ENCODE data around the gene BANP. TPM values are rescaled to one million over a fixed set of nuclear protein-coding genes. Genes with fewer than 3 reads are reported as not detected.
"Not testable (repeated sequence)": the region's sequence is repeated elsewhere in the genome, so short reads cannot be mapped to it uniquely, and the experiment has no call there.

BANP gene
- polyA plus RNA-seq, 4 donors = 22.8 to 34.0 (median 26.1) TPM

DNA sequence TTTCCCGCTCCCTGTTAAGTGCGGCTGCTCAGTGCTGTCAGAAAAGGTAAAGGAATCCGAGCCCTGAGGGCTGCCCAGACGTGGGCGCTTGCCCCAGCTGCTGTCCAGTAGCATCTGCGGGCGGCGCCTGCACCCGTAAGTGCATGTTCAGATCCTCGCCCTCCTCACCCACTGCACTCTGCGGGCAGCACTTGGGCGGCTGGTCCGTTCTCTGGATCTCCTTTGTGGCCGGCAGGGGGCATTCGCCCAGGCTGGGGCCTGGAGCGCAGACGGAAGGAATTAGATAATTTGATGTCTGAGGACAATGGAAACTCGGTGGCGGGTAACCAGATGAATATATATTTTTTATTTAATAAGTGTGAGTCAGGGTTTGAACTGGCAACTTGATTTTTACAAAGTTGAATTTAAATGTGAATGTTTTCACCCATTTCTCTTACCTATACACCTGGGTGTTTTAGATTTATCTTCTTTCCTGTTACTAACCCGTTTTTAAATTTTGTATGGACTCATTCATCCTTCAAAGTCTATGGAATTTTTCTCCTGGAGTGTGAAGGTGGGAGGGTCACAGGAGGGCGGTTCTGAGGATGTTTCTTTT lies 73.4 kb downstream of the BANP start:
- not testable (repeated sequence) for DNase-seq (ENCODE audit: low read depth in 4 of 4, low spot score in 3 of 4)

DNA sequence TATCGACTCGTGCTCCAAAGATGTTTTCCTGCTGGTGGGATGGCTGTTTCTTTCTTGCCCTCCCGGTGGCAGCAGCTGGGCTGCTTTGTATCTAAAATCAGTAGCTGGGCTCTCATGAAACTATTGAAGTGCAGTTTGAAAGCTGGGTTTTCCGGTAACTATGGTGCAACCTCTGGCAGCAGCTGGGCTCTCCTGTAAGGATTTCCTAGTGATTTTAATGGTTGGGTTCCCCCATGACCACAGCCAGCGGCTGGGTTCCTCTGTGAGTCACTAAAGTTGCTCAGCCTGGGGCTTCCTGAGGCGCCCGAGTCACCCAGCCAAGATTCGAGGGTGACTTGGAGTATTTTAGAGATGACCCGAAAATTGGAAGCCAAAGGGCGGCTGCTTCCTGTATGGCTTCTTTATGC lies 73.9 kb downstream of the BANP start:
- DNase-seq (ENCODE audit: low read depth in 4 of 4, low spot score in 3 of 4) = not testable (repeated sequence)

DNA sequence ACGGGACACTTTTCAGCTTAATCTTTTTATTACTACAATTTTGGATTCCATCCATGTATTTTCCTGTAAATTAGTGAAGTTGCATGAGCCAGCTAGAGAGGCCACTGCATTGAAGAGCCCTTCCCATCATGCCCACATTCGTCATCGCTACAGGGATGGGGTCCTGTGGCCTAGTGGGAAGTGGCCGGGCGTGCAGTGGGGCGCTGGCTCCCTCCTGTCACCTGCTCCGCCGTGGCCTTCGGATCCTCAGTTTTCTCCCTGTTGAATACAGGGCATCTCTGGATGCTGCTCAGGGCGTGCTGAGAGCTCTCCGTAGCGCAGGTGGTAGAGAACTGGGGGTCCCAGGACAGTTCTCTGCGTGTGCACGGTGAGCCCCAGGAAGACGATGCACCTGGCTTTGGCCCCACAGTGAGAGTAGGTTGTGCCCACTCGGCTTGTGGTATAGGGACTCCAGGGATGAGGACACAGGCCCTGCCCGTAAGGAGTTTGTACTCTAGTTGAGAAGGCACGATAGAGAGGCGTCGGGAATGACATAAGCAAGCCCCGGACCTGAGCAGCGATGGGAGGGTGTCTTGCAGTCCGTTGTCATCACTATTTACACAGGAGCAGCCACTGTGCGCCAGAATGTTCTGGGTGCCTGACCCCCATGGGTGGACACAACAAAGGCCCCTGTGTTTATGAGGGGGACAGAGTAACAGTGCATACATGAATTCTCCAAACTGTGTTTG lies 74.8 kb downstream of the BANP start:
- DNase-seq (ENCODE audit: low read depth in 4 of 4, low spot score in 3 of 4) = not testable (repeated sequence)

DNA sequence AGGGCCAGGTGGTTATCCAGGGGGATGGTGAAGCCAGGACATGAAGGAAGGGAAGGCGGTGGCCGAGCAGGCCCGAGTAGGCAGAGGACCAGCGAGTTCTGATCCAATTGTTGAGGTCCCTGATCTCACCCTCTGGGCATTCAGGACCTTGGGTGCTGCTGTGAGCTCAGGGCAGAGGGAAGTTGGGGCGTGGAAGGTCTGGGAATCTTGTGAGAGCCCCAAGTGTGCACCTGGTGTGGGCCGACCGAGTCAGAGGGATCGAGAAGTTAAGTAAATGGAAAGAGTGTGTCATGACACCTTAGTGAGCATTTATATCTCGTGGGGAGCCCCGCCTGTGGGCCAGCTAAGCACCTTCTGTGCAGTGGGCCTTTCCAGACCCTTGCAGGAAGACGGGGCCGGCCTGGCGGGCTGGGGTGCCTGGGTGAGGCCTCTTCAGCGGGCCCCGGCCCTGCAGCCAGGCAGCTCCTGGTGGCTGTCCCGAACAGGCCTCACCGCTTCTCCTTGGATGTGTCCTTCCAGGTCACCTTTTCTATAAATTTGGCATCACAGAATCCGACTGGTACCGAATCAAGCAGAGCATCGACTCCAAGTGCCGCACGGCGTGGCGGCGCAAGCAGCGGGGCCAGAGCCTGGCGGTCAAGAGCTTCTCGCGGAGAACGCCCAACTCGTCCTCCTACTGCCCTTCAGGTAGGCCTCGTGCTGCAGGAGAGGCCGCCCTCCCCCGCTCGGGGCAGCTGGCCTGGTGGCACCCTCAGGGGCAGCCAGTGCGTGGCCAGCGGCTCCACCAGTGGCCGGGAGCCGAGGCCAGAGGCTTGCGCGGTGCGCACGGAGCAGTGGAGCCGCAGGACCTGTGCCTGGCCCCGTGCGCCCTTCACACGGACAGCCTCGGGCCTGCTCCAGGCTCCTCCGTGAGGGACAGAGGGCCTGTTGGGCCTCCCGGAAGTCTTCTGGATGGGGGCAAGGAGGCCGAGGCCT lies 76.0 kb downstream of the BANP start:
- no peak for DNase-seq (ENCODE audit: low read depth in 4 of 4, low spot score in 3 of 4)

DNA sequence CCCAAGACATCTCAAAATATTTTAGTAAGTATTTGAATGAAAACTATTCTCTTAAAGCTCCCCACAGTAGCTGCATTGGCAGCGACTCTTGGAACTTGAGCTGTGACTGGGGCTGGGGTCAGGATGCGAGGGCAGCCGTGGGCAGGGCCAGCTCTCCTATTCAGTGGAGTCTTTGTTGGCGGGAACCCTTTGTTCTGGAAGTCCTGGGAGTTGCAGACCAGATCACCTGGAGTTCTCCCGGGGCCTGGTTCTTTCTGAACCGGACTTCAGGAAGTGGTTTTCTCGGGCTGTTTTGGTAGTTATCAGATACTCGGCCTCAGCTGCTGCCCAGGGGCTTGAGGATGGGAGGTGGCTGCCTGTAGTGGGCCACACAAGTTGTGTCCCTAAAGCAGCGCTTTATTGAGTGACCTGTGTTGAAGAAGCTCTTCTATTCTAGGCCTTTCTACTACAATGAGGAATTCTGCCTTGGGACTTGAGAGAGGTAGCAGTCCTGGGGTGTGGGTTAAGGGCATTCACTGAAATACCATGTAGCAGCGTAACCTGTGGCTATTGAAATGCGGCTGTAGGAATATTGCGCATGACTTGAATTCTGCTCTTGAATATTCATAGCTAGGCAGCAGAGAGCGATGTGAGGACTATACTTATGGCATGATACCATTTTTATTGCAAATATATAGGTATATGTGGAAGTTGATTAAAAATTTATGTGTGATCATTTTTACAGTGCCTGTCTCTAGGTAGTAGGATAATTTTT lies 77.1 kb downstream of the BANP start:
- DNase-seq (ENCODE audit: low read depth in 4 of 4, low spot score in 3 of 4) = not testable (repeated sequence)

DNA sequence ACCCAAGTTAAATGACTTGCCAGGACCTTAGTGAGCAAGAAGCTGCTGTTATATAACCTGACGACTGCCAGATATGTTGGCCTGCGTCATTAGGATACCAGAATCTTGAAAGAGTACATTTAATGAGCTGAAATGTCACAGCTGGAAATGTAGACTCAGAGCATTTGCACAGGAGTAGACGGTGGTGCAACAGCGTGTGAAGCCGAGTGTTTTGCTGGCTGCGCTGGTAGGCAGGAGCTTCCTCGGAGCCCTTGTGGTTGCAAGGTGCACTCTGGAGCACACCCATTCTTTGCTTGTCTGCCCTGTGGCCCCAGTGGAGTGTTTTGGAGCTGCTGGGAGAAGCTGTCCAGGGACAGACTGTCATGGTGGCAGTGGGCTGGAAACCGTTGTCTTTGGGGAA lies 79.3 kb downstream of the BANP start:
- DNase-seq (ENCODE audit: low read depth in 4 of 4, low spot score in 3 of 4) = no peak

DNA sequence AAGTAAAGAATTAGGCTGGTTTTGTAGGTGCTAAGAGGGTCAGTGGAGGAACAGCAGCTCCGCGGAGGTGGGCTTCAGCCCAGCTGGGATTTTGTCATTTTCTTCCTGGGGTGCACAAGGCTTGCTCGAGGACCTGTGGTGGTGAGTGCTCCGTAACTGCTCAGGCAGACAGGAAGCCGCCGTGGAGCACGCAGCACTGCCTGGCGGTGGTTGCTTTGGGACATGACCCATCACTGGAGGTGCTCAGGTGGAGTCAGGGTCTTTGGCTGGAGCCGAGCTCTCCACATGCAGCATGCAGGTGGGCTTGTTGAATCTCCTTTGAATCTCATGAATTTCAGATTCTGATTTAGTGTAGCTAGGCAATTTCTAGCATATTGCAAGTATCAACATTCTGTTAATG lies 79.7 kb downstream of the BANP start:
- not testable (repeated sequence) for DNase-seq (ENCODE audit: low read depth in 4 of 4, low spot score in 3 of 4)

DNA sequence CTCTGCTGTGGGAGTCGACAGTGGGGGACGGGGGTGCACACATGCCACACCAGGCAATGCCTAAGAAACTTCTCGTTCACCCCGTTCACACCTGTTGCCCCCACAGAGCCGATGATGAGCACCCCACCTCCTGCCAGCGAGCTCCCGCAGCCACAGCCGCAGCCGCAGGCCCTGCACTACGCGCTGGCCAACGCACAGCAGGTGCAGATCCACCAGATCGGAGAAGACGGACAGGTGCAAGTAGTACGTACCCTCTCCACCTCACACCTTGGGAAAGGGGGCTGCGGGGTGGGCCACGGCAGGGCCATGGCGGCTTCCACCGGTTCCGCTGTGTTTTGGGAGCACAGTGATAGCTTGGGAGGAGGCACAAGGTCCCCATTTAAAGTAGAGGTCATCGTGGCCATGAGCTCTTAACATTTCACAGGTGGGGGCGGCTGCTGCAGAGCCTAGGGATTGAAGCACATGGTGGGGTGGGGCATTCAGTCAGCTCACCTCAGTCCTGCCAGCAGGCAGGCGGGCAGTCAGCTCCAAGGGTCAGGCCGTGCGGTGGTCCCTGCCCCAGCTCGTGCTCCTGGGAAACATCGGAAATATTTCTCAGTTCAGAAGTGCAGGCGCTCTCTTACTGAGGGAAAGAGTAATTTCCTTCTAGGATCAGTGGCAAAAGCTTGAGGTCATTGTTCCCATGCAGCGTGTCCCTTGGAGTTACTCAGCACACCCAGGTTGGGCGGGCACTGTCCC lies 81.9 kb downstream of the BANP start:
- not testable (repeated sequence) for DNase-seq (ENCODE audit: low read depth in 4 of 4, low spot score in 3 of 4)

DNA sequence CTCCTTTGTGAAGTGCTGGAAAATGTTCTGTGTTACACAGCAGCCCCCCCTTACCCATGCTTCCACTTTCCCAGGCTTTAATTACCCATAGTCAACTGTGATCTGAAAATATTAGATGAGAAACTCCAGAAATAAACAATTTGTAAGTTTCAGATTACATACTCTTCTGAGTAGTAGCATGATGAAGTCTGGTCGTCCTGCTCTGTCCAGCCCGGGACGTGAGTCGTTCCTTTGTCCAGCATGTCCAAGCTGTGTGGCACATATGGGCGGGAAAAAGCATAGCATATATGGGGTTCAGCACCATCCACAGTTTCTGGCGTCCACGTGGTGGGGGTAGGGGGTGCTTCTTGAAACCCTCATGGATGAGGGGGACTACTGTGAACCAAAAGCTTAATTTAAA lies 83.5 kb downstream of the BANP start:
- DNase-seq (ENCODE audit: low read depth in 4 of 4, low spot score in 3 of 4) = no peak

DNA sequence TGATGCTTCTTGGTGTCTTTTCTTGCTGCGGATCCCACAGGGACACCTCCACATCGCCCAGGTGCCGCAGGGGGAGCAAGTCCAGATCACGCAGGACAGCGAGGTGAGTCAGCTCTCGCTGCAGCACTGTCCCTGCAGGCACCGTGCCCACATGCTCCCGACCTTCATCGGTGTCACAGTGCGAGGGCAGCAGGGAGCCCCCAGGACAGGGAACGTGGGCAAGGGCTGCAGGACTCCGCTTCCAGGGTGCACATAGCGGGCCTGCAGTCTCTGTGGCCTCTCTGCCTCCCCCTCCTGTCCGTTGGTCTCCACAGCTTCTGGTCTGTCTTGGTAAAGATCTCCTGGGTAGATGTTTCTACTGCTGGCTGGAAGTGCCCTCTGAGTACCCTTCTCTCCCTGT lies 84.1 kb downstream of the BANP start:
- DNase-seq (ENCODE audit: low read depth in 4 of 4, low spot score in 3 of 4) = no peak

DNA sequence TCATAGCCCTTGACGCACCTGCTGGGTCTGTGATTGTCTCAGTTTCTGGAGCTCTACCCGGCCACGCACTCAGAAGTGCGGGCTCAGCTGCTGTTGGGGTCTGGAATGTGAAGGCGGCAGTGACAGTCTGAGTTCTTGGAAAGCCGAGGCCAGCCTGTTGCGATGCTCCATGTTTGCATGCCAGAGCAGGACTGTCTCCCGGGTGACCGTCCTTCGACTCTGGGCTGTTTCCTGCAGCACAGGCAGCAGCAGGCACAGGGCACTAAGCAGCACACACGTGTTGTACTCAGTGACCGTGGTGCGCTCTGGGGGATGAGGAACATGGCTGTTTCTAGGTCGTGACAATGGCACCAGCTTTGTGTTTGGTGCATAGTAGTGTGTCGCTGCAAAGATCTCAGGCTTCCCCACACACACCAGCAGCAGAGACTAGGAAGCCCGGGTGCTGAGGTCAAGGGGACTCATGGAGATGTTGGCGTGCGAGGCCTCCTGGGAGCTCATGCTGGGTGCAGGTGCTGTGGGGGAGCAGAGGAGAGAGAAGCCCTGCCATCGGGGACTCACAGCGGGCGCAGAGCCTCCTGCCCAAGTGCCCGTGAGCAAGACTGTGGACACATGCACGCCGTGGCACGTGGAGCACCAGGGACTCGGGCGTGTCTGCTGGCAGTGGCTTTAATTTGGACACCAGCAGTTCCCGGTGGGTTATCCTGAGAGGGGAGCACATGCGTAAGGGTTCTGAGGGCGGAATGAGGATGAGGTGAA lies 84.8 kb downstream of the BANP start:
- not testable (repeated sequence) for DNase-seq (ENCODE audit: low read depth in 4 of 4, low spot score in 3 of 4)

DNA sequence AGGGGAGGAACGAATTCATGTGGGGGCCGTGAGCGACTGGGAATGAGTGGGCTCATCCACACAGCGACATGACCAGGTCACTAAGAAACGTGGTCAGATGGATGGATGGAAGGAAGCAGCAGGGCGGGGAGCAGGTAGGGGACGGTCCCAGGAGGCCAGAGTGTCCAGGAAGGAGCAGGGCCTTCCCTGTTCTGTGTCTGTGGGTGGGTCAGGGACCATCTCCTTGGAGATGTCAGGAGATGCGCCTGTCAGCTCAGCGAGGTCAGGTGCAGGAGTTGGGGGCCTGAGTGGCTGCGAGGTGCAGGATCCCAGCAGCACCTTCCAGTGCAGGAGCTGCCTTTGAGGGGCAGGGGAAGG lies 85.4 kb downstream of the BANP start:
- DNase-seq (ENCODE audit: low read depth in 4 of 4, low spot score in 3 of 4) = not testable (repeated sequence)

DNA sequence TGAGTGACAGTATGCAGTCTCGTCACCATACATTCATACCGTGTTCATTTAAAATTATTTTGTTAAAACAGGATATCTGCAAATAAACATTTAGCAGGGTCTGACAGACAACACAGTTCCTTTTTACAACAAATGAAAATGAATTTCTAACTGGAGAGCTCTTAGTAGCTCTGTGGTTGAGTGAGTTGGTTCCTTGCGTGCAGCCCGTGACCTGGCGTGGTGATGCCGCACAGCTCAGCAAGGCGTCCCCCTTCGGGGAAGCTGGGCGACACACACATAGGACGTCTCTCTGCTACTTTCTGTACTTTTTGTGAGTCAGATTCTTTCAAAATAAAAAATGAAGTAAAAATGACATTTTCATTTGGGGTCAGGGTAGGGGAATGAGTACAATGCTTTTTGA lies 86.1 kb downstream of the BANP start:
- DNase-seq (ENCODE audit: low read depth in 4 of 4, low spot score in 3 of 4) = not testable (repeated sequence)

DNA sequence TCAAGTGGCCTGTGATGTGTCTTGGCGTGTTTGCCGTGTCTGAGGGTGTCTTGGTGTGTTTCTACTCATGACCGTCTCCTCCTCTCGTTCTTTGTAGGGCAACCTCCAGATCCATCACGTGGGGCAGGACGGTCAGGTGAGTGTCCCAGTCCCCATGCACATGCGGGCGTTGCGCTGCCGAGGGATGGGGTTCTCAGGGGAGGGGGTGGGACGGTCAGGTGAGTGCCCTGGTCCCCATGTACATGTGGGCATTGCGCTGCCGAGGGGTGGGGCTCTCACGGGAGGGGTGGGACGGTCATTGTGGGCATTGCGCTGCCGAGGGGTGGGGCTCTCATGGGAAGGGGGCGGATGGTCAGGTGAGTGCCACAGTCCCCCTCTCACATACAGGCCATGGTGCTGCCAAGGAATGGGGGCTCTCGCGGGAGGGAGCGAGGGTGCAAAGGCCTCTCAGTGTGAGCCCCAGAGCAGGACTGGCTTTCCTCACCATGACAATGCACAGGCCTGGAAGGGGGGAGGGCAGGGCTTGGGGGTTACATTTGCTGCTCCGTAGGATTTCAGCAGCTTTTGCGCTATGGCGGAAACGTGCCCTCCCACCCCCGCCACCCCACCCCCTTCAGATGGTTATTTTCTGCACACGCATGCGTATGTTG lies 86.8 kb downstream of the BANP start:
- not testable (repeated sequence) for DNase-seq (ENCODE audit: low read depth in 4 of 4, low spot score in 3 of 4)

DNA sequence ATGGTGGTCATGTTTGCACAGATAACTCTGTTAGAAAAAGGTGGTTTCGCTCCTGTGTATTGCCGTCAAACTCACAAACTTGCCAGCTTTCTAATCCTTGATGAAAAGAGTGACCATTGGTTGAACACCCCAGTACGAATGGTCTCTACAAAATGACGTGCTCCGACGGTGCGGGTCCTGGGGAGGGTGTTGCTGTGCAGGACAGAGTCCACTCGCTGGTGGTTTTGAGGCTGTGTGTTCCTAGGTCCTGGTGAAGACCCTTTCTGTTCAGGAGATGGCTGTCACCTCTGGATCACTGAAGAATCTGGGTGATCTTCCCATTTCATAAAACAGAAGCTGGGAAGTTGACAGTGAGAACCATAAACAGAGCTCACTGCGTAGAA lies 87.3 kb downstream of the BANP start:
- DNase-seq (ENCODE audit: low read depth in 4 of 4, low spot score in 3 of 4) = not testable (repeated sequence)

DNA sequence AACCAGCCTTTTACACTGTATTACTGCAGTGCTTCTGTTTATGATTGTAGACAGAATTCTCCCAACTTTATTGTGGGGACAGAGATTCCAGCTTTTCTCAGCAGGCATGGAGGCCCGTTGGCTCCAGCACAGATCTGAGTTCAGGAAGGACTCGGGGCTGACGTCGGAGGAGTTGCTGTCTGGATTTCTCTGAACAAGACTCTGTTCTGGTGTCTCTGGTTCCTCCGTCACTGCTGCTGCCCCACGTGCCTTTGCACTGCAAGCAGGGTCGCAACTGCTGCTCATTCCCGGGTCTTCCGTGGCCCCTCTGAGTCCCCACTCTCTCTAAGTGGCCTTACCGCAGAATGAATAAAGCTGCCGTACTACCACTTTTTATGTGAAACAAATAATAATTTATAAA lies 88.4 kb downstream of the BANP start:
- no peak for DNase-seq (ENCODE audit: low read depth in 4 of 4, low spot score in 3 of 4)

DNA sequence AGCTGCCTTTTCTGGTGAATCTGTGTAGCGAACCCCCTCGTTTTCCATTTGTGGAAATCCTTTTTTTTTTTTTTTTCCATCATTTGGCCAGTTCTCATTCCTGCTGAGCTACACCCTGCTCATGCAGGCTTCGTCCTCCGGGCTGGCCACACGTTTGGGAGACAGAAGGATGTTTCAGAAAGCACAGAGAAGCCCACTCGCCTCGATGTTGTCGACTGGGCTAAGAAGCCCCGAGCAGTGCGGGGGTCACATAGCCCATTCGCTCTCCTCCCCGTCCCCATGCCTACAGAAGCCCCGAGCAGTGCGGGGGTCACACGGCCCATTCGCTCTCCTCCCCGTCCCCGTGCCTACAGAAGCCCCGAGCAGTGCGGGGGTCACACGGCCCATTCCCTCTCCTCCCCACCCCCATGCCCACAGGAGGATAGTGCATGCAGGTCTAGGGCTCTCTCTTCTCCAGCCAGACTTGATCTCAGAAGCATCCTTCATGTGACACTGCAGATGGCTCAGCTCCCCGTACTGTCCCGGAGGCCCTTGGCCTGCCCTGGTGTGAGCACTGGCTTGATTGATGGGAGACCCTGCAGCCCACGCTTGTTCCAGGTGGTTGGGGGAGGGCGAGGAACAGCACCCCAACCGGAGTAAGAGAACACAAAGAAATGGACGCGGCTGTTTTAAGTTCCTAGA lies 89.1 kb downstream of the BANP start:
- DNase-seq (ENCODE audit: low read depth in 4 of 4, low spot score in 3 of 4) = not testable (repeated sequence)

DNA sequence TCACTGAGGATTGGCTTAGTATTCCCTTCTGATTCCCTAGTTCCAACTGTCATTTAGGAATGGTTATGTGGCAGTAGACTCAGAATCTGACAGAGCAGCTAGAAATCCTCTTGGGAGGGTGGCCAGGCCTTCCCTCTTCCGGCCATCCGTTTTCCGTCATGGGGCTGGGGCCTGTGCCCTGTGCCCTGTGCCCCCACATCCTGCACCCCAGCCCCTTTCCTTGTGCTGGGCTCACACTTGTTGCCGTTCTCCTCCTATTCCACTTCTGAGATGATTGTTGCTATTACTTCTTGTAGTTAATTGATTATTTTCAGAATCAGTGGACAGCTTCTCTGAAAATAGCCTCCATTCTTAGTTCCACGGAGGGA lies 89.6 kb downstream of the BANP start:
- DNase-seq (ENCODE audit: low read depth in 4 of 4, low spot score in 3 of 4) = not testable (repeated sequence)
